Myocyte (in vitro differentiated cells): ENCODE measurements around the gene SMAD9. TPM values are rescaled to one million over a fixed set of nuclear protein-coding genes. Genes with fewer than 3 reads are reported as not detected.

ENCODE experiments used
- DNase-seq: peaks from one replicate; pipeline ENCODE4 v3.0.0-alpha.2; 2012; ENCODE audit warnings: low read depth
- total RNA-seq: library from RNA; depleted of rRNA; stranded (reverse); fragments of >200 nt; gene quantifications from 2 replicates; pipeline ENCODE4 v1.2.3, GENCODE V29; 2014

The SMAD9 gene
- total RNA-seq, 1 donor from 2014 or later = 1.4 TPM

DNA sequence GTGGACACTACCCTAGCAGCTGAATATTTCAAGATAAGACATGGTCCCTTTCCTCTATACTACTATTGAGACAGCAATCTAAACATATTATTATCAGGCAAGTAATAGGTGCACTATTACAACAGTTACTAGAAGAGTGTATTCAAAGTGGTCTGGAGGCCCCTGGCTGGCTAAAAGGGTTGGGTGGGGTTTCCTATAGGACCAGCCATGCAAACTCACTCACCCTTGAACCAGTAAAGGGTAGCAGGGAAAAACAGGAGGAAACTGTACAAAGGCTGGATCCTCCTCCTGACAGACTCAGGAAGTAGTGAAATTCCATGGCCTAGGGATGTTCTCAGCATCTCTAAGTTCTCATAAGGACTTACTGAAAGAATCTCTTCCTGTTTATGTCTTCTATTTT, 7.7 kb downstream of the SMAD9 start:
- no peak for DNase-seq

DNA sequence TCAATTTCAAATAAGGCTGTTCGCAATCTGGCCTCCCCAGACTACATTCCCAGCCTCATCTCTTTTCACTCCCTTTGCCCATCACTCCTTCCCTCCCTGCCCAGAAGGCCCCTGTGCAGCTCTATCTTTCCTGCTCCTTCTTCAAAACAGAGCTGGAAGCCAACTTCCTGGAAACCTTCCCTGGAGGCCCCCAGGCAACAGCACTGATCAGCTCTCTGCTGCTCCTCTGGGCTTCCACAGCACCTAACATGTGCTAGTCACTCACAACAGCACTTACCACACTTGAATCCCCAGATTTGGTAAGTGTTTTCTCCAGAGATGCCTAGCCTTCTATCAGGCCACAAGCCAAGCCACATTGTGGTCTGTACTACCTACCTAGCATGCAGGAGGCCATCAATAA, 9.5 kb downstream of the SMAD9 start:
- no peak for DNase-seq

DNA sequence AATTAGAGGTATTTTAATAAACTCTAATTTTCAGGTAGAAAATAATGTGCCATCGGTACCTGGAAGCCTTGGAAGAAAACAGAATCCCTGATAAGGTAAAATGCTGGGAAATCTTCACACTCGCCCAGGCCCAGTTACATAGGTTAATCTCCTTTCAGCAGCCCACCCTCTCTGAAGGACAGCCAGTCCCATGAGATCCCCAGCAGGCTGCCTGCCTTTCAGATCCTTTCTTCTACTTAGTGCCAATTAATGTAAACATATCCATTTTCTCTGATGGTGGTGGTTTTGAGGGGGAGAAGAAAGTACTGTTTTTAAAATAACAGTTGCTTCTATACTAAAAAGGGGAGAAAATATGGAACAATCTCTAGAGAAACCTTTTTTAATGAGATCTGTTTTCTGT, 12.2 kb downstream of the SMAD9 start:
- DNase-seq = no peak

DNA sequence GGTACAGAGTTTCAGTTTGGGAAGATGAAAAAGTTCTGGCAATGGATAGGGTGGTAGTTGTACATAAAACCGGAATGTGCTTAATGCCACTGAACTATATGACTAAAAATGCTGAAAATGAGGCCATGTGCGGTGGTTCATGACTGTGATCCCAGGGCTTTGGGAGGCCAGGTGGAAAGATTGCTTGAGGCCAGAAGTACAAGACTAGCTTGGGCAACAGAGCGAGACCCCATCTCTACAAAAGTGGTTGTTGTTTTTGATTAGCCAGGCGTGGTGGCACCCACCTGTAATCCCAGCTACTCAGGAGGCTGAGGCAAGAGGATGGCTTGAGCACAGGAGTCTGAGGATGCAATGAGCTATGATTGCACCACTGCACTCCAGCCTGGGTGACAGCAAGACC, 12.8 kb downstream of the SMAD9 start:
- no peak for DNase-seq

DNA sequence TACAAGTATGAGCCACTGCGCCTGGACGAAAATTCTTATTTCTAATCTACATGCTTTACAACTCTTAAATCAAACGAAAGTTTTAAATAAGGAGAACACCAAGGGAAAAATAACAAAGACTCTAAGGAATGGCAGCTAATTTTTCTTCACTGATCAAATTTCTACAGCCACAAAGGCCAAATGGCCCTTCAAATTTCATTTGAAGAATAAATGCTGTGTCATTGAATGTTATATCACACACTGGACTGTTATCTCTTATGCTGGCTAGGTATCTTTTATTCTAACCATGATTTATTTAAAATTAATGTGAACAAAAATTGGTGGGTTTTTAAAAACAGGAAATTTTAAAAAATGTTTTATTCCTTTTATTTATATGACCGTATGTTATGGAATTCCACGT, 14.1 kb downstream of the SMAD9 start:
- no peak for DNase-seq

DNA sequence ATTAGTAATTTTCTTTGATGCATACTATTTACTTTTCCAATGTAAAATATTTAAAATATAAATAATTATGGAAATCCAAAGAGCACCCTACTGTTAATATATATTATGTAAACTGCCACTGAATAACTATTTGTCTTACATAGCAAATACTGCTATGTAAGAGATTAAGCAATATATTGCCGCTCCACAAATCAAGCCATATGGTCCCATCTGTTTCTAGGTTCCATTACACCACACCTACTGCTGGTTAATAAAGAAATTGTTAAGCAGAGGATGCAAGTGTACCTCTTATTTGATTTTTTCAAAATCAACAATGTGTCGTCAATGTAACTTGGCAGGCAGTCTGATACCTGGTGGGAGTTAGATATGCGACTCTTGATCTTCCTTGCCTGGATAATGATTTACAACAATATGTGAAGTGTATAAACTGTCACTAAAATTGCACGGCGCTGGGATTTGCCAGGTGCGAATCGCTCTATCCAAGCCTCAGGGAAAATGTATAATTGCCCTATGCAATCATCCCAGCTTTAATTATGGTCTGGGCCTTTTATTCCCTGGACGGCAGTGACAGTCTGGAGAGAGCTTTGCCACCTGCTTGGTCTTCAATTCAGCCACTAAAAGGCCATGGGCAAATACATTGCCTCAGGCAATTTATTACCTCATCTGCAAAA, 16.0 kb downstream of the SMAD9 start:
- no peak for DNase-seq

DNA sequence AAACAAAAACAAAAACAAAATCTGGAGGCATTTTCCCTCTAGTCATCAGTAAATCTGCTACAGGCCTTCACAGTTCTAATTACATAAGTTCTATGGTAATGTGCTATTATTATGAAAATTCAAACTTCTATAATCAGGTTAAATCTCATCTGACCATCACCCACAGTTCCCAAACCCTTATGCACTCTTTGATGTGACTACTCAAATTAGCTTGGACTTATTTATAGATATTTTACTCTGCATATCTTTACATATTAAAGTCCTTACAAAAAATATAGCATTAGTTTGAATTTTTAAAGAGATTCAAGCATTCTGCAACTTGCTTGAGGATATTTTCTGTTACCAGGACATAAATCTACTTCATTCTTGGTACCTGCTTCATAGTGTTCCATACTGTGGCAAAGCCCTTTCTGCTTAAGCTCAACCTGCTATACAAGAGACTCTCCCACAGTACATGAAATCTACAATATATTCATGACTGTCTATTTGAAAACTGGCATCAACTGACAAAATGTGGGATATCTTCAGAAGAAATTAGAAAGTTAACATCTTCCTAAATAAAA, 22.9 kb downstream of the SMAD9 start:
- no peak for DNase-seq

DNA sequence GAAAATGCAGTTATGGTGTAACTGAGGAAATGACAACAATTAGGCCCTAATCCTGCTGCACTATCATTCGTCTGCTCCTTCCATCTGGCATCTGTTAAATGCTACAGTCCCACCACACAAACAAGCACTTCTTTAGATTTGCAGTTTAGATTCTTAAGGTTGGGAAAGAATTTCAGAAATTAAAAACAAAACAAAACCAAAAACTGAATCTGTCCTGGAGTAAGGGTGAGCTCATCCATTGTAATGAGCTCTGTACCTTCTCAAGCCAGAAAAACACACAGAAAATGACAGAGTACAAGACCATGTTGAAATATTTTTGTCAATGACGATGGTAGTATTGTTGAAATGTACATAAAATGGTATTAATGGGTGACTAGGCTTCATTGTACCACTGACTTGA, 28.3 kb downstream of the SMAD9 start:
- DNase-seq = no peak

DNA sequence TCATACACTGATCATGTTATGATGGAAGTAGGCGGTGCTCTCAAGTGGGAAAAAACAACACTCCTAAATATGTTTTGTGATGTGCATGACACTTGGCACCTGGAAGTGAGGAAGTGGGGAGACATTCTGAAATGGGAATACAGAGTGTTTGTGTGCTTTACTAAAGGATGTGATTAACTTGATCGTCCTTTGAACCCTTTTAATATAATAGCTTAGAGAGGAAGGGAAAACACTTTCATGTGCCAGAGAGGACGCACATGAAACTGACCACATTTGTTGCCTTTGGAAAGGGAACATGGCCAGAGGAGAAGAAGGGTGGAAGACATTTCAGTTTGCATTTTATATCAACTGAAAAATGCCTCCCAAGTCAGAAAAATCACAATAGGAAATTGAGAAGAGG, 31.4 kb downstream of the SMAD9 start:
- DNase-seq = no peak

DNA sequence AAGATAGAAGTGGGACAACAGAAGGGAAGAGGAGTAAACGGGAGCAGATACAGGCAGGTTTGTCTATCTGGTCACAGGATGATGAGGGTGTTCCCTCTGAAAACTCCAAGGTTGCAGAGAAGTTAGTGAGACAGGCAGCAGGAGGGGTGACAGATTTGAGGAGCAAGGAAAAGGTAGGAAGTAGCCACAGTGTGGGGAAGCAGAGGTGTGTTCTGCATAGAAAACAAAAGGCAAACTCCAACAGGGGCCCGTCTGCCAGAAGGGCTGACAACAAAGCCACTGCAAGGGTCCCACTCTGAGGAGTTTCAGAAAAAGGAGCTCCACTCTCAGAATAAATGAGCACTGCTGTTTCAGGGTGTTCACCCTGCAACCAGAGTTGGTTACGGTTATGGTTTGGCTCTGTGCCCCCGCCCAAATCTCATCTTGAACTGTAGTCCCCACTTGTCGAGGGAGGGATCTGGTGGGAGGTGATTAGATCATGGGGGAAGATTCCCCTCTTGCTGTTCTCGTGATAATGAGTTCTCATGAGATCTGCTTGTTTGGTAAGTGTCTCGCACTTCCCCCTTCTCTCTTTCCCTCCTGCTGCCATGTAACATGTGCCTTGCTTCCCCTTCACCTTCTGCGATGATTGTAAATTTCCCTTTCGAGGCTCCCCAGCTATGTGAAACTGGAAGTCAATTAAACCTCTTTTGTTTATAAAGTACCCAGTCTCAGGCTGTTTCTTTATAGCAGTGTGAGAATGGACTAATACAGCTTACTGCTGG, 32.1 kb downstream of the SMAD9 start:
- no peak for DNase-seq

DNA sequence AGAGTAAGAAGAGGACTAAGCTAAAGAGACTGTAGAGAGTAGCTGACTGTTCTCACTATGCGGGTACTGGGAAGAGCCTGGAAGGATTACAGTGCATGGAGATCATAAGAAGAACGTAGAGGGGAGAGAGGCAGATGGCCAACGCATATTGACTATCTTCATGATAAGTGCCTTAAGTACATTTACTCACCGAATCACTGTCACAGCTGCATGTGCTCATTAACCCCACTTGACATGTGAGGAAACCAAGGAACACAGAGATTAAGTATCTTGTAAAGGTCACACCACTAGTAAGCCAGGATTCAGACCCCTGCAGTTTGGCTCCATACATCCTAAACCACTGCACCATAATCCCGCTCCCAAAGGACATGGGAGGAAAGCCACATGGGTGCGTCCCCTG, 34.1 kb downstream of the SMAD9 start:
- no peak for DNase-seq

DNA sequence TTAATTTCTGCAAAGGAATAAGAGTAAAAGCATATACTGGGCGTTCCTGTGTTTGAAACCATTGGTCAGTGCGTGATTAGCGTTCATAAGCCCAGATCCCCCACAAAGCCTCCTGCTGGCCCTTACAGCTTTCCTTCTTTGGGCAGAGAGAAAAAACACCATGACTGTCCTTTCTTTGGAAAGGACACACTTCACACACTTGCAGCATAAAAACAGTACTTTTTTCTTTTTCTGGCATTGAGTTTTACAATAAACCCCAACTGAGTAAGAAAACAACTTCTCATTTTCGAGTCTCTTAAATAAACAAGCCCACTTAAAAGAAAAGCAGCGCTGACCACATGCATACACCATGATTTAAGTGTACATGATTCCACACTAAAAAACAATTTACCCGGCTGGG, 35.8 kb downstream of the SMAD9 start:
- no peak for DNase-seq

DNA sequence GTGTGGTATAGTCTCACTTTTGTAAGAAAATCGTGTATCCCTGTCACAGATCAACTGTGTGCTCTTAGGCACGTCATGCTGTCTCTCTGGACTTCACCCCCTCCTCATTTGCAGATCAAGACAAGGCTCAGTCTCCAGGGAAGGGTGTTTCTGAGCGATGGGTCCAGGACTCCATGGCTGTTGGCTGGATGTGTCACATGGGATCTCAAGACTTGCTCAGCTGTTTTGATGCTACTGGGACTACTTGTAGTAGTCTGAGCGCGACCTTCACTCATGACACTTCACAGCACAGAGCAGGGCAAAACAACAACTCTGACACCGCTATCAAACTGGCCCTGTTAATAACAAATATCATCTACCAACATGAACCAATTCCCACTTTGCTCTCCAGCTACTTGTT, 36.2 kb downstream of the SMAD9 start:
- DNase-seq = no peak

DNA sequence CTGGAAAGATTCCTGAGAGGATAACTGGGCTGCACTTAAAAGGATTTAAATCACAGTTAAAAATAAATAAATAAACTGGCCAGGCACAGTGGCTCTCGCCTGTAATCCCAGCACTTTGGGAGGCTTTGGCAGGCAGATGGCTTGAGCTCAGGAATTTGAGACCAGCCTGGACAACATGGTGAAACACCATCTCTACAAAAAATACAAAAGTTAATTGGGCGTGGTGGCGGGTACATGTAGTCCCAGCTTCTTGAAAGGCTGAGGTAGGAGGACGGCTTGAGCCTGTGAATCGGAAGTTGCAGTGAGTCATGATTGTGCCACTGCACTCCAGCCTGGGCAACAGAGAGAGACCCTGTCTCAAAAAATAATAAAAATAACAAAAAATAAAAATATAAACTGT, 36.6 kb downstream of the SMAD9 start:
- DNase-seq = peak; percentile 10

DNA sequence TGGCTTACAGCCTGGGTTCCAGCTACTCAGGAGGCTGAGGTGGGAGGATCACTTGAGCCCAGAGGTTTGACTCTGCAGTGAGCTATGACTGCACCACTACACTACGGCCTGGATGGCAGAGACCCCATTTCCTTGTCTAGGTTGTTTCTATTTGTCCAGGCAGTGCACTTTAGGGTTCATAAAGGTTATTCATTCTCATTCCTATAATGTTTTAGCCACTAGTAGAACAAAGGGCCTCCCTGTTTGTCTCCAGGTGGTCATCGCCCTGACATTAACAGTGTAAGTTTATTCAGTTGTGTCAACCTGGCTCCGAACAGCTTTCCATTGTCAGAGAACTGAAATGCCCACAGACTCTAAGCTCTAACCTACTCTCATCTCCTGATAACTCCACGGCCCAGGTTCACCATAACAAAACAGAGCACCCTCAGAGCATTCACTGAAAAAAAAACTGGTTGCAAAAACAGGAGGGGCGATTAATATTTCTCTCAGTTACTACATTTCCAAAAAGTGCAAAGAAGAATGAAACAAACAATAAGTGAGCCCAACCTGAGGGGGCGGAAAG, 37.1 kb downstream of the SMAD9 start:
- no peak for DNase-seq

DNA sequence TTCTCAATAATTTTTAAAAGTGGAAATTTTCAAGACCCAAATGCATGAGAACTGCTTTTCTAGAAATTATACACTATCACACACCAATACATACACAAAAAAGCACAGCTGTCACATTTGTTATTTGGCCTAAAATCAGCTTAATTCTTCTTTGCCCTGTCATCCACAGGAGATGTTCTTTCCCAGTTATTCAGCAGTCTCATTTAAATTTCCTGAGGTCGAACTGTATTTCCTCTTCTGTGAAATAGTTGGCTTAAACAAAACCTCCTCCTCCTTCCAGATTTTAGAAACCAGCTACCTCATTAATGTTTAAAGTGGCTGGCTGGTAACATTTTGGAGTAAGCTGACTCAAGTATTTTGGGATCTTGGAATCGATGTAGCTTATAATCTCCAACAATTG, 39.1 kb downstream of the SMAD9 start:
- peak; percentile 11 for DNase-seq

DNA sequence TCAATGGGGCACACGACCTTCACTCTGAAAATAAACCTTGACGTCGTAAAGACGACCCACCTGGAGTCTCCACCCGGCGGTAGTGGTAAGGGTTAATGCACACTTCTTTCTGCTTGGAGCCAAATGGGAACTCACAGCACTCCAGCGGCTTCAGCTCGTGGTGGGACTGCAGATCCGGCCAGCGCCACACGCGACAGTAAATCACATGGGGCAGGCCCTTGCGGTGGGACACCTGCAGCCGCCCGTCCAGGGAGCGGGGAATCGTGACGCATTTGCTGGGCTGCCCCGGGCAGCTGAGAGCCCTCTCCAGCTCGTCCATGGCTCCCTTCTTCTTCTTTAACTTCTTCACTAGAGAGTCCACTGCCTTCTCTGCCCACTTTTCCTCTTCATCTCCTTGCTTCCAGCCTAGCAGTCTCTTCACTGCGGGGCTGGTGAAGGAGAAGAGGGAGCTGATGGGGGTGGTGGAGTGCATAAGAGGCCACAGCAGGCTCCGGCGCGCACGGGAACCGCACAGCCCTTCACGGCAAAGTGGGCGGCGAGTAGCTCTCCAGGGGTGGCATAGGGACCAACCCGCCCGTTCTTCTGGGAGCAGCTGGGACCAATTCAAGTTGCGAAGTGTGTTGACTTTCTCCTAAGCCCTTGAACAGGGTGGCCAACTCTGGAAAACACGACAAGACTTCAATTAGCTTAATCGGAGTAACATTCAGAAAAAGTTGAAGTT, 40.7 kb downstream of the SMAD9 start:
- no peak for DNase-seq

DNA sequence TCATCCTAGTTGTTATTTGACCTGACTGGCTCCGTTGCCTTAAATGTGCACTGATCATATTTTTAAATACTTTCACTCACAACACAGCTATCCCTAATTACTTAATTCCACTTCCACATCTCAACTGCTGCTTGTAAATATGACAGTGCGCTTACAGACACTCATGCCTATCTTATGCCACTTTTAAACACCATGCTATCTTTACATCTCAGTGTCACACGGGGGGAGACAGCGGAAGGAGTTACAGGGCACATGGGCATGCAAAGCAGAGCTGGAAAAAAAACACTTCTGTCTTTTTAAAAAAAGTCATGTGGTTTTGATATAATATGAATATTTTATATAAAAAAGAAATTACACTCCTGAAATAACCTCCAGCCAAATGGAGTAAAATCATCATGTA, 44.1 kb downstream of the SMAD9 start:
- DNase-seq = no peak

DNA sequence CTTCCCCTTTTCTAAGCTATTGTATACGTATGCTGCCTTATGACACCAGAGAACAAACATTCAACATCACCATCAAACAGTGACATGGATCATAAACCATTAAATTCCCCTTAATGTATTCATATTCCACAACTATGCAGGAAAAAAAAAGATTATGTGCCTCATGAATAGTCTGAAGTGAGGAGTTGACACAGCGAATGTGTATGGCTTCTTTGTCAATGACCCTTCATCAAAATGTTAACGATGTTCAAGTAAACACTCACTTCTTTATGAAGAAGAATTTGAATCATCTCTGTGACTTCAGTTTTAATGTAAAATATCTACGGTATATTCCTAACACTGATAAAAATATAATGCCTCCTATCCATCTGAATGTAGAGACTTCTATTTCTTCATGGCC, 44.6 kb downstream of the SMAD9 start:
- DNase-seq = no peak

DNA sequence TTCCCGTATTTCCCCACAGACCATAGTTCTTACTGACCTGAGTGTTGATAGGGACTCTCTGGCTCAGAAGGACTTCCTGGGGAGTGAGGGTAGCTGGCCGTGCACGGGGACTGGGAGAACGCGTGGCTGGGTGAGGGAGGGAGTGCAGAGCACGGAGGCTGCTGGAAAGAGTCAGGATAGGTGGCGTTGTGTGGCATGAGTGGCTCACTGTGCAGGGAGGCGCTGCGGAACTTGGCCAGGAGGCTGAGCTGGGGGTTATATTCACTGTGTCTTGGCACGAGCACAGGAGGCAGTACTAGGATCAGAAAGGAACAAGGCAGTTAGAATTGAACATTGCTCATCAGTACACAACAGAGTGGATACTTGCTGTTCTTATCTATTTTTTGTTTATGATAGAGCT, 47.4 kb downstream of the SMAD9 start:
- DNase-seq = no peak

DNA sequence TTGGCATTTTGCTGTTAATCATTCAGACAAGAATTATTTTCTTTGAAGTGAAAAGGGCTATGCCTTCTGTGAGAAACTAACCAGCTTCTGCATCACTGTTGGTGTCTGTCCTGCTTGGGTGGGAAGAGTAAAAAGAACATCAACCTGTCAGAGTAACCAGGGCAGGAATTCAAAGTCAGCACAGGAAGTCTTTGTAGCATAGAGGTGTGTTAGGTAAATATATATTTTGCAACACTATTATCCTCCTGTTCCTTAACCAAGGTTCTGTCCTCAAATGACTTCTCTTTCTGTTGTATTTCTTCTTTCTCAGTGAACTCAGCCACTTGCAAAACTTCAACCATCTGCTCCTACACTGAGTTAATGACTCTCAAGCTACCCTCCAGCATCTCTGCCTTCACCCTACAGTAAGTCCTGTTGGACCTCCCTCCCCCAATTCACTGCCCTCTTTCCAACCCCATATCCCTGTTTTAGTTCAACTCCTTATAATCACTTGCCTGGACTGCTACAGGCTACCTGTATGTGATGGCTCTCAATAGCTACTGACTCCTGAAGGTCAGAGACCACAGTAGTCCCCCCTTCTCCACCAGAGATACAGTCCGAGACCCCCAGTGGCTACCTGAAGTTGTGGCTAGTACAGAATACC, 49.9 kb downstream of the SMAD9 start:
- no peak for DNase-seq
